GM12864 (cell line): ENCODE measurements around the gene CD1C.
"Not testable (repeated sequence)": the region's sequence is repeated elsewhere in the genome, so short reads cannot be mapped to it uniquely, and the experiment has no call there.

ENCODE experiments used
- DNase-seq: peaks from one replicate; pipeline ENCODE4 v3.0.0-alpha.2; 2011; ENCODE audit warnings: low read depth
- H3K4me3 ChIP-seq: 2 replicates; pipeline ENCODE4 v1.5.1; 2011; ENCODE audit warnings: mild to moderate bottlenecking, low read depth, low read length, control low read depth
- TF ChIP-seq, protein P1 (sequence below): IDR thresholded peaks from 2 replicates; pipeline ENCODE4 v1.5.1; 2011; ENCODE audit warnings: low read depth, mild to moderate bottlenecking, moderate library complexity, low read length, control low read depth, inconsistent platforms; ENCODE audit errors: missing control alignments

Gene CD1C

GRCh38 chr1:158331481-158332150, 41.9 kb downstream of the CD1C start, which contains the start of gene CD1B:
CD1B (minus strand) TSS chr1:158331531; CDS start chr1:158331423, 108 bp downstream.
- no peak within 1 kb of the TSS for H3K4me3 ChIP-seq
- DNase-seq: no peak
- TF ChIP-seq, protein P1, sequence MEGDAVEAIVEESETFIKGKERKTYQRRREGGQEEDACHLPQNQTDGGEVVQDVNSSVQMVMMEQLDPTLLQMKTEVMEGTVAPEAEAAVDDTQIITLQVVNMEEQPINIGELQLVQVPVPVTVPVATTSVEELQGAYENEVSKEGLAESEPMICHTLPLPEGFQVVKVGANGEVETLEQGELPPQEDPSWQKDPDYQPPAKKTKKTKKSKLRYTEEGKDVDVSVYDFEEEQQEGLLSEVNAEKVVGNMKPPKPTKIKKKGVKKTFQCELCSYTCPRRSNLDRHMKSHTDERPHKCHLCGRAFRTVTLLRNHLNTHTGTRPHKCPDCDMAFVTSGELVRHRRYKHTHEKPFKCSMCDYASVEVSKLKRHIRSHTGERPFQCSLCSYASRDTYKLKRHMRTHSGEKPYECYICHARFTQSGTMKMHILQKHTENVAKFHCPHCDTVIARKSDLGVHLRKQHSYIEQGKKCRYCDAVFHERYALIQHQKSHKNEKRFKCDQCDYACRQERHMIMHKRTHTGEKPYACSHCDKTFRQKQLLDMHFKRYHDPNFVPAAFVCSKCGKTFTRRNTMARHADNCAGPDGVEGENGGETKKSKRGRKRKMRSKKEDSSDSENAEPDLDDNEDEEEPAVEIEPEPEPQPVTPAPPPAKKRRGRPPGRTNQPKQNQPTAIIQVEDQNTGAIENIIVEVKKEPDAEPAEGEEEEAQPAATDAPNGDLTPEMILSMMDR: no peak

GRCh38 chr1:158333405-158334155, 43.9 kb downstream of the CD1C start:
- no peak overlapping the region for H3K4me3 ChIP-seq
- DNase-seq: no peak
- TF ChIP-seq, protein P1: no peak

- no peak for DNase-seq
- H3K4me3 ChIP-seq: no peak overlapping the region
- TF ChIP-seq, protein P1: no peak
Measured at GRCh38 chr1:158334526-158335212, 44.9 kb downstream of the CD1C start.

DNA sequence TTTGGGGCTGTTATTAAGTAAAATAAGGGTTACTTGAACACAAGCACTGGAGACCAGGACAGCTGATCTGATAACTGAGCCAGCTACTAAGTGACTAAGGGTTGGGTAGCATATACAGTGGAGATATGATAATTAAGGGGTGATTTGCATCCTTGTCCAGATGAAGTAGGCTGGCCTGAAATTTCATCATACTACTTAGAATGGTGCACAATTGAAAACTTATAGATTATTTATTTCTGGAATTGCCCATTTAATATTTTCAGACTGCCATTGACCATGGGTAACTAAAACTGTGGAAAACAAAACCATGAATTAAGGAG, 45.5 kb downstream of the CD1C start:
- no peak for DNase-seq
- TF ChIP-seq, protein P1: no peak
- H3K4me3 ChIP-seq: no peak overlapping the region

GRCh38 chr1:158336413-158336812, 46.7 kb downstream of the CD1C start:
- not testable (repeated sequence) for DNase-seq, H3K4me3 ChIP-seq
